GM18907 (cell line): ENCODE results near the gene AK3.
A peak's percentile ranks its signal among the peaks of the same experiment; 100 is the strongest.

Experiments used
- ATAC-seq: cut with Tn5 transposase; IDR thresholded peaks from one replicate; pipeline ENCODE4 v1.9.1; 2021; ENCODE audit warnings: mild to moderate bottlenecking, moderate library complexity; ENCODE audit not compliant: unreplicated experiment

AK3 gene

DNA sequence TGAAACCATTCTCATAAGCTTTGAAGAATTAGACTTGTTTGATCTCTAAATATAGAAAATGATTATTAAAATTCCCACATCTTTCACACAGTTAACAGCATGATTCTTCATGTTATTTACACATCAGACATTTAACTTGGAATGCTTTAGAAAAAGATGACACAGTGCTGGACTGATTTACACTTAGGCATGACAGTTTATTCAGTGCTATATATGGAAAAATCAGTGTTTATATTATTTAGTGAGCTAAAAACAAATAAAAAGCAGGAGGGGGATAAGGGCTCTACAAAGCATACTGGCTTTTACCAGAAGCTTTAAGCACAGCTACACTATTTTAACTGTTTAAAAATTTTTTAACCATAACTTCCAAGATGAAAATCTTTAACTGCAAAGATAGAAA is 31.6 kb downstream of the AK3 start:
- ATAC-seq: no peak

DNA sequence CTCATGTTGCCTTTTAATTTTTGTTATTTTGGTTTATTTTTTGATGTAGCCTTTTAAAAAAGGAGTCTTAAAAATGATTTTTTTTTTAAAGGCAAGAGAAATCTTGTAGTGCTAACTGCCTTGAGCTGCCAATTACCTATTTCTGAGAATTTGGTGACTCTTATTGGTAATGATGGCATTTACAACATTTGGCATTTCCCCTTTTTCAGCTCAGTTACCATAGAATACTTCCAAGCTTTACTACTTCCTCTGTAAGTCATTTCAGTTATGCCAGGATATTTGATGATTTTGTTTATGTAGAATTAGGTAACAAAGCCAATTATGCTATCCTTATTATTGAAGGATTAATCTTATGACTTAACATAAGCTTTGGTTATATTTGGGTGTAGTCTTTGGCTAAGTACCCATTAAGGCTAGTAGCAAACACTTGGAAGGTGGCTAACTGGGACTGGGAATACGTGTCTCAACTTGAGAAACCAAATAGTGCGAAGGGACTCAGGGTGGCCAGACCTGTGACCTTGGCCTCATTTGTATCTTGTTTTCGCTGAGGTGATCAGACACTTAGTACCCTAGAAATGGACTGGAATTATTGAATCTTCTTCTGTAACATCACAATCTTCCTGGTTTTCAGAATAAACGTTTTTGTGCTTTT is 33.9 kb downstream of the AK3 start:
- ATAC-seq: no peak

DNA sequence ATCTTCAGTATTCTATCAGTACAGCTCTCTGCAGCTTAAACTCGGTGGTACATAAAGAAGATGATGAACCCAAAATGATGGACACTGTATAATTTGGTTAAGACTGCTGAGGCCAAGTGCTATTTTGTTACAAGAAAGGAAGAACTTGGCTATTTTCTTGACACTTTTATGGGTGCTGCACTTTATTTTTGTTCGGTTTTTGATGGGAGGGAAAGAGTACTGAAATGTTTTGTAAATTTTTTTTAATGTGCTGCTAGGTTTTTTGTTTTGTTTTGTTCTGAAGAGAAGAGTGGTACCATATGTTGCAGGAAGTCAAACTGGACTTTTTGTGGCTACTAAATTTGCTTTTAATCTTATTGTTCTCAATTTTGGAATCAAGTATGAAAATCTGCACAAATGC is 35.0 kb downstream of the AK3 start:
- ATAC-seq: no peak

DNA sequence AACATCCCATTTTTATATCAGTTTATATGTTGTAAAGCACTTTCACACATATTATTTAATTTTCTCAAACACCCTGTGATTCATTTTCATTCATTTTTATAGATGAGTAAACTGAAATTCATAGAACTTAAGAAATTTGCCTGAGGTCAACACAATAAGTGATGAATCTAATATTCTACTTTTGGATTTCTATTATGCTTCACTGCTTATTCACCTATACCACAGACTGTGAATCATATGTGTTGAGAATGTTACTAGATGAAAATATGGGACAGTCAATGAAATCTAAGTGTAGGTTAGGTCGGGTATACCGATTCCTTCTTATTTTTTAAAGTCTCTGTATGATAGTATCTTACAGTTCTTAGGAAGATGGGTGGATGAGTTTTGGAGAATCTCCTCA is 36.9 kb downstream of the AK3 start:
- ATAC-seq: no peak

- no peak for ATAC-seq
These were observed 39.5 kb downstream of the AK3 start for GRCh38 chr9:4701526-4701925.

GRCh38 chr9:4700932-4701331 is 40.1 kb downstream of the AK3 start:
- ATAC-seq: no peak

DNA sequence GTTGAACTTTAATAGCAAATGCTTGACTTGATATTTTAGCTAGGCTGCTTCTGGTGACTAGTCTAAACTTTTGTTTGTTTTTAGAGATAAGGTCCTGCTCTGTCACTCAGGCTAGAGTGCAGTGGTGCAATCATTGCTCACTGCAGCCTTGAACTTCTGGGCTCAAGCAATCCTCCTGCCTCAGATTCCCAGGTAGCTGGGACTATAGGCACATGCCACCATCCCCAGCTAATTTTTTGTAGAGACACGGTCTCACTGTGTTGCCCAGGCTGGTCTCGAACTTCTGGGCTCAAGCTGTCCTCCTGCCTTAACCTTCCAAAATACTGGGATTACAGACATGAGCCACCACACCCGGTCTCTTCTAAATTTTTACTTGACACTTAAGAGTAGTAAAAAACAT is 40.9 kb downstream of the AK3 start:
- no peak for ATAC-seq

- ATAC-seq: no peak
These were observed 49.2 kb downstream of the AK3 start for GRCh38 chr9:4691795-4692194.

GRCh38 chr9:4690144-4690543 is 50.9 kb downstream of the AK3 start:
- ATAC-seq: peak; percentile 71

DNA sequence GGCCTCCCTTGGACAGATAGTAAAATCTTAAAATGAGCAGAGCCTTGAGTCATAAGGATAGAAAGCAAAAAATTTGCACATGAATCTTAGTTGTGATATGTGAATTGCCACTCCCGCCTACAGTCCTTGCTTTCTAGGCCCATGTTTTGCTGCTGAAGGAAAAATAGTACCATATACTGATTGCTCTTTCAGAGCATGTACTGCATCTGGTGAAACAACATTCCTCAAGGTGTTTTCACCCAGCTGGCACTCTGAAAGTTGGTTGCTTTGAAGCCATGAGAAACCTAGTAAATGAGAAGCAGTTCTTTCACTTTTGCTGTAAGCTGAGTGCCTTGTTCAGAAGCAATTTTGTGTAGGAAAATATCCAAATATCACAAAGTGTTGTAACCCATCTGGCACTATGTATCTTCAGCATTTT is 51.3 kb downstream of the AK3 start:
- ATAC-seq: peak; percentile 62

DNA sequence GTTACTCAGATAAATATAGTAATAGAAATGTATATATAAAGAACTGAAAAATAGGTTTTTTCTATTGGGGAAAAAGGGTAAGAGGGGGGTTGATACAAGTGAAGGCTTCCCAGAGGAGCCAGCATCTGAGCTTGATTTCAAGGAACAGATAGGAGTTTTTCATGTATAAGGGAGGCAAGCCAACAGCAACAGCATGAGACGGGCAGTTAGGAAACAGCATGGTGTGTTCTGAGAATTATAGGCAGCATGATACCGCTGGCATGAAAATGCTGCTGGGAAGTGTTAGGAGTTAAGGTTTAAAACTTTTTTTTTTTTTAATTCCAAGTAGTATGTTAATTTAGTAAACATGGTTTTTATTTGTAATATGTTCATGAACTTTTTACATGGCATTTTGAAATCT is 52.0 kb downstream of the AK3 start:
- ATAC-seq: no peak

DNA sequence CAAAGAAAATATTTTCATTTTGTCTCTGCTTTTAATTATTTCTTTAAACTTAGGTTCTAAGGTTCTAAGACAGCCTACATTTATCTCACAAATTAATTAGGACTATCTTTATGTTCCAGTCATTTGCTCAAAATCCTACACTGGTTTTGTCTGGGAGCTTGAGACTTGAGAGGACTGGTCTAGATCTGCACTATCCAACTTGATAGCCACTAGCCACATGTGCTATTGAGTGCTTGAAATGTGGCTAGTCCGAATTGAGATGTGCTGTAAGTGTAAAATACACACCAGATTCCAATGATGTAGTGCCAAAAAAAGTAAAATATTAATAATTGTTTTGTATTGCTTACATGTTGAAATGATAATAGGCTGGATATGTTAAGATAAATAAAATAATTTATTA is 54.4 kb downstream of the AK3 start:
- no peak for ATAC-seq

- no peak for ATAC-seq
These were observed 54.9 kb downstream of the AK3 start for GRCh38 chr9:4686112-4686511.

GRCh38 chr9:4684820-4685219 is 56.2 kb downstream of the AK3 start:
- no peak for ATAC-seq

GRCh38 chr9:4680750-4681149 is 60.3 kb downstream of the AK3 start:
- ATAC-seq: no peak

DNA sequence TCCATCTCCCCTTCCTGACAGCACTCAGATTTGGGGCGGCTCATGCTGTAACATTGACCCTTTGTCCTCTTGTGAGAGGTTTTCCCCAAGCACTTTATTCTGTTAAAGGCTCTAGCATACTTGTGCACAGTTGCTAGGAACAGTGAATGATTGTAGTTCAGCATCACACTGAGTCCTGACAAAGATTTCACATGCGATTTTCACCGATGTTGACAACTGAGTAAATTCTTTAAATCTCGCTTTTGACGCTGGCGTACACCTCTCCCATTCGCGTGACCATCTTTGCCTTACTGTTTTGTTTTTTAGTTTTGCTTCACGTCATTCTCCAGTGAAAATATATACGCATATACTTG is 60.9 kb downstream of the AK3 start:
- ATAC-seq: peak; percentile 1

- ATAC-seq: peak; percentile 96
These were observed 61.5 kb downstream of the AK3 start, which contains the start of gene CDC37L1 for GRCh38 chr9:4679268-4680172. Gene CDC37L1, plus strand, starts transcription at chr9:4679569. Its CDS starts 199 bp downstream, at chr9:4679768.

GRCh38 chr9:4678679-4679267 is 62.2 kb downstream of the AK3 start:
- ATAC-seq: peak; percentile 15

DNA sequence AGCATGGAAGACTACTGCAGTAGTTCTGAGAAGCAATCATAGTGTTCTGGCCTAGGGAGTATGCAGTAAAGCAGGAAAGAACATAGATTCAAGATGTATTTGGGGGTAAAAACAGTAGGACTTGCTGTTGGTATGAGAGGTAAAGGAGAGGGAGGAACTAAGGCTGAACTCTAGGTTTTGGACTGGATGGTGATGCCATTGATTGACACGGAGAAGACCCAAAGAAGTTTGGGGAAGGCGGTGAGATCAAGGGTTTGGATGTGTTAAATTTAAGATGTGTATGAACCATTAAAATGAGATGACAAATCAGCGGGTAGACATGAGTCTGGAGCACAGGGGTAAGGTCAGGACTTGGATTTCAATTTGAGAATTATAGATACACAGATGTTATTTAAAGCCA is 63.6 kb downstream of the AK3 start:
- ATAC-seq: no peak

GRCh38 chr9:4674783-4675182 is 66.2 kb downstream of the AK3 start:
- no peak for ATAC-seq

DNA sequence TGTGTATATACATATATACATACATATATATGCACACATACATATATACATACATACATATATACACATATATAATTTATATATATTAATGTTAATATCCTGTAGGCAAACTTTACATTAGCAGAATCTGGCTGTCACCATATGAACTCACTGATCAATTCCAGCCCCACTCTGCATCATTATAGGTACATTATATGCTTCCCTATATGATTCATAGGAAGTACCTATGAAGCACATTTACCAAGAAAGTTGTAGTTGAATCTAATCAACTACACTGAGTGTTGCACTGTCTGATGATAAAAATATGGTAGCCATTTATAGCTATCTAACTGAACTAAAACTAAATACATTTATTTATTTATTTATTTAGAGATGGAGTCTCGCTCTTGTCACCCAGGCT is 69.3 kb downstream of the AK3 start:
- ATAC-seq: no peak

GRCh38 chr9:4670591-4670990 is 70.4 kb downstream of the AK3 start:
- ATAC-seq: no peak
